Dermis blood vessel endothelial cell (primary cell): Measurements from ENCODE around the gene CSDE1. TPM values are rescaled to one million over a fixed set of nuclear protein-coding genes. Genes with fewer than 3 reads are reported as not detected.
A peak's percentile ranks its signal among the peaks of the same experiment; 100 is the strongest.

Experiments used
- DNase-seq: peaks from one replicate; pipeline ENCODE4 v3.0.0; 2010
- total RNA-seq: library from RNA; depleted of rRNA; stranded (reverse); fragments of >200 nt; gene quantifications from 2 replicates; pipeline ENCODE4 v1.2.3, GENCODE V29; 2014

The CSDE1 gene
- total RNA-seq, 1 donor from 2014 or later = 875 TPM

DNA sequence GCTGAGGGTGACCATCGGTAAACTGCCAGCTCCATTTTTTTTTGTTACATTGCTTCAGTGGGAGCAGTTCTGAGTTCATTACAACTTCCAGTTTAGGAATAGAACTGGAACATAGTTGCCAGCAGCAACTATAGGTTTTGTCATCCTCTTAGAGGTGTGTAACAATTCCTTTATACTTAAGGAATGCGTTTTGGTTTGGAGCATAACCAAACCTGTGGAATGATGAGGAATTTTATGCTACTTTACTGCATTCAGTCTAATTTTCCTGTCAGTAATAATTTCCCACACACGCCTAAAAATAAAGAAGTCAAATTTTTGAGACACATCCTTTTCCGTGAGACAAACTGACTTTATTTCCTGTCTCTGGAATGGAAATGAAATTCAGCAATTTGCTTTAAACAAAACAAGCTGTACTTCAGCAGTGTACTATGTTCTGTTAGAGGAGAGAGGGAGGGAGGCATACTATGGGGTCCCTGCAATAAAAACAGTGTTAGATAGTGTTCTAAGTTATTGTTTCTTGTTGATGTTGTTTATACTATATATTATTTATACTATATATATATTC, 57.7 kb downstream of the CSDE1 start:
- DNase-seq = peak; percentile 5

DNA sequence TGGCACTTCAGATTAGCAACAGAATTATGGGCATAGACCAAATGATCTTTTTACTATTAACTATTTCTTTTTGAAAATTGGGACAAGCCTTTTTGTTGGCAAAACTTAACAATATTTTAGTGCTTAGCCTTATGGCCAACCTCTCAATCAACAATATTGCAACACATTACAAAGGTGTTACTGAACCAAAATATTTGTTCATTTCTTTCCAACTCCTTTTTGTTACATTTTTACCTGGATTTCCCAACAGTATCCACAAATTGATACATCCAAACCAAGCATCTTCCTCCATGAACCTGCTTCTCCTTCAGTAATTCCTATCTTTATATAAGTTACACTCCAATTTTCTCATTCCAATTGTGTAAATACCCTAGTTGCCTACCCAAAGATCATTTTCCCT, 61.0 kb downstream of the CSDE1 start:
- DNase-seq = no peak

DNA sequence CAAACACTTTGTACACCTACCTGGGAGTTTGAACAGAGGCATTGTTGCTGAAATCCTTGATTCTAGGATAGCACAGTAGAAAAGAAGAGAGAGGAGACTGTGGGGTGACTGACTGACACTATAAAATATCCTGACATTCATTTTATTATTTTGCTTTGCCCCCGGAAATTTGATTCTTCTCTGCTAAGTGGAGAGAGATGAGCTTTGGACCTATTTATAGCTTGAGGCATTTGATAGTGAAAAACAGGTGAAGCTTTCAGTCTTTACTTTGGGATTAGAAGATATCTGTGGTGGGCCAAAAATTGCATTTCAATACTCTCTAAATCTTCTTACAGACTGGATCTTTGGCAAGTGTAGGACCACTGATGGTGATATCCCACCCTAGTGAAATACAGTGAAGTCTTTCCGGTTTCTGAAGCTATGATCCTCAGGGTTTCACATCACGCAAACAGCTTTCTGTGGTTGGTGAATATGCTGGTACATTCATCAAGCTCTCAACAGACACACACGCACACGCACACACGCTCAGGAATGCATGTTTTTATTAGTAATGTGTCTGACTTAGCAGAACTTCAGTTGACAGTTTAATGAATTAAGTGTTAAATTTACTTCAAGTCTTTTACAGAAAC, 62.2 kb downstream of the CSDE1 start, which contains the start of gene AMPD1:
TSS of gene AMPD1 (minus strand) at position 117 of the 629 bp plus-strand sequence. CDS start at position 42, 75 bp downstream.
- no peak for DNase-seq

DNA sequence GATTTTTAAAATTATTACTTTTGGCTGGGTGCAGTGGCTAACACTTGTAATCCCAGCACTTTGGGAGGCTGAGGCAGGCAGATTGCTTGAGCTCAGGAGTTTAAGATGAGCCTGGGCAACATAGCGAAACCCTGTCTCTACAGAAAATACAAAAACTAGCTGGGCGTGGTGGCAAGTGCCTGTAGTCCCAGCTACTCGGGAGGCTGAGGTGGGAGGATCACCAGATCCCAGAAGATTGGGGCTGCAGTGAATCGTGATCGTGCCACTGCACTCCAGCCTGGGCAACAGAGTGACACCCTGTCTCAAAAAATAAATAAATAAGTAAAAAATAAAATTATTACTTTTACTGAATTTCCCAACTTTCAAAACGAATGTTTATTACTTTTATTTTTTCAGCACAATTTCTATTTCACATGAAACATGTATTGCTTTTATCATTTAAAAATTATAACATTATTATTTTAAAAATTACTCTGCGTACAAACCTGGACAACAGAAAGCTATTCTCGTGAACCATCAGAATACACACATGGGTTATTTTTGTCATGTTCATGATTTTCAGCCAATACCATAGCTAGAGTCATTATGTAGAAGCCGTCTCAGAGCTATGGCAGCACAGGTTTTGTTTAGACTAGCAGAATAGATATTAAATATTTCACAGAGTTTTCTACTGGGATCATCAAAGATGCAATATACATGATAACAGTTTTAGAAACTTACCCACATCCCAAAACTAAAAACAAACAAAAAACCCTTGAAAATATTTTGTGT, 63.1 kb downstream of the CSDE1 start:
- no peak for DNase-seq

DNA sequence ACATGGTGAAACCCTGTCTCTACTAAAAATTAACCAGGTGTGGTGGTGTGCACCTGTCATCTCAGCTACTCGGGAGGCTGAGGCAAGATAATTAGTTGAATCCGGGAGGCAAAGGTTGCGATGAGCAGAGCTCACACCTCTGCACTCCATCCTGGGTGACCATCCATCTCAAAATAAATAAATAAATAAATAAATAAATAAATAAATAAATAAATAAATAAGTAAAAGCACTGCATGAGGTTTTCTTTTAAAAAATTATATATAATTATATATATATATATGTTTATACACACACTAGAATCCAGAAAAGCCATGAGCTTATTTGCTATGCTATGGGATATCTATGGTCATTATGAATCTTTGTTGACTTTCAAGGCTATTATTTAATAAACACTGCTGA, 64.8 kb downstream of the CSDE1 start:
- DNase-seq = no peak

DNA sequence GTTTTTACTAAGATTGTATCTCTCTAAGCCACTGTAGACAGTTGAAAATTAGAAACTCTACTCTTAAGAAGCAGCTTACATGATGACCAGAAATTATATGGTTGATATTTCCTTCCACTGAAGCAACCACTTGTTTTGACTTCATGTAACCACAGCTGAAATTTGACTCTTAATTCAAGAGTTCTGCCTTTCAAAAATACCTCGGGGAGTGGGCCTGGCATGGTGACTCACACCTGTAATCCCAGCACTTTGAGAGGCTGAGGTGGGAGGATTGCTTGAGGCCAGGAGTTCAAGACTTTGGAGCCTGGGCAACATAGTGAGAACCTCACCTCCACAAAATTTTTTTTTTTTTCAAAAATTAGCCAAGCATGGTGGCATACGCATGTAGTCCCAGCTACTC, 66.7 kb downstream of the CSDE1 start:
- no peak for DNase-seq

DNA sequence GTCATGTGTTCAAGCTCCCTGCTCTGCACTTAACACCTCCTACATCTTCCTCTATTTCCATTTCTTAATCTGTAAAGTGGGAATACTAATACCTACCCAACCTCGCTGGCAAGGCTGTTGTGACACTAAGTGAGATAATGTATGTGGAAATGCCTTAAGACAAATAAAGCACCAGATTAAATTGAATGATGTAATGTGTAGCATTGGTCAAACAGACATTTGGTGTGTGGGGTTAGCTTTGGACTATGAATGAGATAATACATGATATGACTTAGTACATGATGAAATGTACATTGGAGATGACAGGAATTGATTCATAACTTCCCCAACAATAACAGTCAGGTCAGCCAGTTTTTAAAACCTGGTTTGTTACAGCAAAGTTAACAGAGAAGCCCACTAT, 67.6 kb downstream of the CSDE1 start:
- no peak for DNase-seq

DNA sequence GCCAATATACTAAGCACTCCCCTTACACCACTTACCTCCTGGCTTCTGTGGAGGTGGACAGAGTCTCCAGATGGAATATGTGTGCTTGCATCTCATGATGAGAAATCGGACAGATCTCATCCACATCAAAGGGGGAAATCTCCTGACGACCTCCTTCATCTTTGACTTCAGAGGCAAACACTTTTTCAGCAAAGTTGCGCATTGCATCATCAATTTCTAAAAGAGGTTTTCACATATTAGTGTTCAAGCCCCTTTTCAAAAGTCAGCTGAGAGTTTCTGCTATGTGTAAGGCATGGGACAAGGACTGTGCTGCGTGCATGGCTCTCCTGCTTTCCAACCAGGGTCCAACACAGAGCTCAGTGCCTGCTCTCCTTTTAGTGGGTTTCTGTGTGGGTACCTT, 69.3 kb downstream of the CSDE1 start:
- no peak for DNase-seq

DNA sequence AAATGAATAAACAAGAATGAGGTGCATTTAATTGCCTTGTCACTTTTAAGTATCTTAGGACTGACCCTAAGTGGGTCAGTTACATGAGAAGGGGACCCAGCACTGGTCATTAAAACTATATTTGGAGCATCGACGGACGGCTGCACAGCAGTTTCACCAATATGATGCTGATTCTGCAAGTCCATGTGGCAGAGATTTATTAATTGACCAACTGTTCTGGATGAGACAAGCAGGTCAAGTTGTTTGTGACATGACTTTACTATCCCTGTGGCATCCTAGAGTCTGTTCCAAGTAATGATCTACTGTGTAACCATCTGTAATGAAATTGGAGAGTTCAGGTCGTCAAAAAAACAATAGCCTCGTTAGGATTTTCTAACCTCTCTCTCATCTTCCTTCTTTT, 71.9 kb downstream of the CSDE1 start:
- no peak for DNase-seq

DNA sequence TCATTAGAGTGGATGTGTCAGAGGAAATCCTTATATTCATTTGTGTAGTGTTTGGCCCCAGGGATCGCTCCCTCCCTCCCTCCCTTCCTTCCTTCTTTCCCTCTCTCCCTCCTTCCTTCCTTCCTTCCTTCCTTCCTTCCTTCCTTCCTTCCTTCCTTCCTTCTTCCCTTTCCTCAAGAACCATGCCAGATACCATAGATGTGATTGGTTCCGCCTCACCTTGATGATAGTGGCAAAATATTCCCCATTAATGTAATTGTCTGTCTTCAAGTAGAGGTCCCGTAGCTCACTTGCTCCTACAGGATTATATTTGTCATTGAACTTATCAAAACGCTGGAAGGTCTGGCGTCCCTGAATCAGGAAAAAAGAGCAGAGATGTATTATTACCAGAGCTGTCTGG, 80.1 kb downstream of the CSDE1 start:
- DNase-seq = no peak

DNA sequence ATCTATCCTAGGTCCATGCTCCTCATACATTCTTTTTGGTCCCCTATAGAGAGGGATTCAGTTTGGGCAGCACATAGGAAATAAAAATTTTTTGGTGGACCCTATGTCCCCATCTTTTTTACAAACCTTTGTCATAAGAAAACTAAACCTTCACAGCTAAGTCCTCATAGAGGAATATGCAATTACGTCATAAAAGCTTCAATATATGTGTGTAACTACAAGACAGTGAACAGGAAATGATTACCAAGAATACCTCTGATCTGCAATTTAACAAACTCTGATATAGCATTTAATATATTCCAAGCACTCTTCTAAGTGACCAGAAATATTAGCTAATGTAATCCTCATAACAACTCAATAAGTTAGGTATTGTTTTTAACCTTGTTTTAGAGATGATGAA, 81.7 kb downstream of the CSDE1 start:
- no peak for DNase-seq

DNA sequence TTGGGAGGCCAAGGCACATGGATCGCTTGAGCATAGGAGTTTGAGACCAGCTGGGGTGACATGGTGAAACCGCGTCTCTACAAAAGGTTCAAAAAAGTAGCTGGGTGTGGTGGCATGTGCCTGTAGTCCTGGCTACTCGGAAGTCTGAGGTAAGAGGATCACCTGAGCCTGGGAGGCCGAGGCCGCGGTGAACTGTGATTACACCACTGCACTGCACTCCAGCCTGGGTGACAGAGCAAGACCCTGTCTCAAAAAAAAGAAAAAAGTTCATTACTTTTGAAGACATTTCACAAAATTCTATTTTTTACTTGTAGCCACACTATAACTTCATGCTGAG, 85.9 kb downstream of the CSDE1 start:
- no peak for DNase-seq

DNA sequence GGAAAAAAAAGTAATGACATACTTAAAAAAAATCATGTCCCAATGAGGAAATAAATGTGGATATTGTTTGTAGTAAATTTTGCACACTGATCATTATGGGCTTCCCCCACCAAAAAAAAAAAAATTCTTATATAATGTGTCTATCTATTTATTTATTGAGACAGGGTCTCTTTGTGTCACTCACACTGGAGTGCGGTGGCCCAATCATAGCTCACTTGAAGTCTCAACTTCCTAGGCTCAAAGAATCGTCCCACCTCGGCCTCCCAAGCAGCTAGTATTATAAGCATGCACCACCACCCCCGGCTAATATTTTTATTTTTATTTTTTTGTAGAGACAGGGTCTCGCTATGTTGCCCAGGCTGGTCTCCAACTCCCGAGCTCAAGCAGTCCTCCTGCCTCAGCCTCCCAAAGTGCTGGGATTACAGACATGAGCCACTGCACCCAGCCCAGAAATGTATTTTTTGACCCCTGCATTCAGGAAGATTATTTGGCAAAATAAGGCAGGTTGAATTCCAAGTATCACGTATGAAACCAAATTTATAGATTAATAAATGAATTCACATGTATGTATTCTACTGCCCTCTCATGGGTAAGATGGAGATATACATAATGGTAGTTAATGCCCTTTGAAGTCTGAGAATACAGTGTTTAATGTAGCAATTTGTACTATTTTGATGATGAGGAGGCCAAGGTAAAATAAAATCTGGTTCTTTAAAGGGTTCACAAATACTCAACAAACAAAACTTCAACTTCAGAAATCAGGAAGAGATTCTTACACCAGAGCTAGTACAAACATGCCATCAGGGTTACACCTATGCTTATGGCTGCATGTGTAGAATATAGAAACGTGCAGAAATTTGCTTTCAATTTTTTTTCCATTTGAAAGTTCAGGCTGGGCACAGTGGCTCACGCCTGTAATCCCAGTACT, 86.5 kb downstream of the CSDE1 start:
- peak; percentile 34 for DNase-seq

DNA sequence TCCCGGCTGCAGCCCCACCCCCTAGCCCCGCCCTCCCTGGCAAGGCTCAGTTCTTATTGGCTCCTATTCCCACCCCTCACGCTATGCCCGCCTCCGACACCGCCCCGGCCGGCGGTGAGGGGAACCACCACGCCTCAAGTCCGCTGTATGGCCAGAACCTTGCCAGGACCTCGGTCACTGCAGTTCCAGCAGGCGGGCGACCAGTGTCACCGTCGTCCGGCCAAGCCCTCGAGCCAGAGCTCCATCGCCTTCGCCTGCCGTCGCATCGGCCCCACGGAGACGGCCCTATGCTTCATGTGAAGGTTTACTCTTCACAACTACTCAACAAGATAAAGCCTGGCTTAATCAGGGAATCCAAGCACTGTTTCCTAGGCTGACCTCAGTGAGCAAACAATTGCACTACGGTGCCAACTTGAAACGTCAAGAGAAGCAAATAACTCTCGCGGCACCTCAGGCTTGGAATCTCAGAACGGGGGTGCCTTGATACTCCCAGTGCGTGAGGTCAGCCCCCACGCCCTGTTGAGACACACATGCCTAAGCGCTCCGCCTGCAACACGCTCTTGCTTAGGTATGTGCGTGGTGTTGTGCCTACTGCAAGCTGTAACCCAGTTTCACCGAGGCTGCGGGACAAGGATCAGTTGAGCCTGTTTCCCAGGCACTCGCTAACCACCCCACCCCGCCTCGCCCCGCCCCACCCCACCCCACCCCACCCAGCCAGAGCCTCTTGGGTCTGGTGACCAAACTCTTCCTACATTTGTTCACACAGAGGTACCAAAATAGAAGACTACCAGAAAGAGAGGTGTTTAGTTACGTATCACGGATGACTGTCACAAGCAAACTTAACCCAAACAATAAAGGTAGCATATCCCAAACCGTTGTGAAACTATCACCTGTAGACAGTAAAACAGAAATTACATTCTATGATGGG, 87.4 kb downstream of the CSDE1 start:
- peak; percentile 90 for DNase-seq

DNA sequence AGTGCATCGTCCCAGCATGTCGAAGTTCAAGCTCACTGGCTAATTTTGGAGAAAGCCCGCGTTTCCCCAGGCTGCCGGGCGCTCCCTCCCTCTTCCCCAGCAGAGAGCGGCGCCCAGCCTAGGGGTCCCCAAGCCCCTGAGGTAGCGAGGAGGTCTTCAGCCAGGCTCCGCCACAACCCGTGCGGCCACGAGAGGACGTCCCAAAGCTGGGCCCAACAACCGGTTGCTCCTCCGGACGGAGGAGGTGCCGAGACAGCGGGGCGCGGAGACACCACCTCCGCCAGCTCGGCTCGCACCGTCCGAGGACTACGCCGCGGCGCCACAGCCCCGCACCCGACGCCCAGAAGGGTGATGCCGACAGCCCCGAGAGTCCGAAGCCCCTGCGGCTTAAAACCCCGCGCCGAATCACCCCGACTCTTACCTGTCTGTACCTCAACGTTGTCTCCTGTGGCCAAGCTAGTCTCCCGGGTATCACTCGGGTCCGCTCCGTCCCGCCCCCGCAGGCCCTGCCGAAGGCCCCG, 88.2 kb downstream of the CSDE1 start, which contains the start of gene DENND2C:
TSS of gene DENND2C (minus strand) at position 488 of the 521 bp plus-strand sequence. CDS start 44,065 bp downstream, outside the sequence.
- no peak for DNase-seq

DNA sequence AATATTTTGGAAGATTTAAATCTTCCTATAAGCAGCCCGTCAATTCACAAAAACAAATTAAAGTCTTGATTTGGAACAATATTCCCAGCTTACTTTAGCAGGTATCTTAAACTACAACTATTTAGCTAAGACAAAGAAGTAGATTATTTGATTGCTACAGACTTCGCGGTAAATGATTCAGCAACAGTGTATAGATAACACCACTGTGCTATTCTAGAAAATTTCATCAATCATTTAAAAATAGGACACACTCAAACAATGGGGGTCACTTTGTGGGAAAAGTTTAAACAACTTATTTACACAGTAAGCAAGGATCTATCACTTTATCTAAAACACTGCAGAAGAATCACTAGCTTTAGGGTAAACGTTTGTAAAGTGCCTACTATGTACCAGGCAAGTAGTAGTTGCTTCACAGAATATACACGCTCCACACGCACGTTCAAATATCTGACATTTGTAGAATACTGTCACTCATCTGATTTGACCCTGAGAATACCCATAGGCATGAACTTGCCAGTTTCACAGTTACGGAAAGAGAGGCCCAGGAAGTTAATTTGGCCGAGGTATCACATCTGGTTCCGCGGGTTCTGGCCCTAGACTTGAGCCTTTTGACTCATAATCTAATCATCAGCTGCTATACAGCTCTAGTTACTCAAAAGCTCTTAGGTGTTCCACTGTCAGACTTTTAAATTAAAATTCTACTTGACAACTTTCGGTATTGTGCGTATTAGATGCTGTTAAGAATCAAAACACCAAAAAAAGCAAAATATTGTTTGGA, 88.8 kb downstream of the CSDE1 start:
- DNase-seq = no peak

DNA sequence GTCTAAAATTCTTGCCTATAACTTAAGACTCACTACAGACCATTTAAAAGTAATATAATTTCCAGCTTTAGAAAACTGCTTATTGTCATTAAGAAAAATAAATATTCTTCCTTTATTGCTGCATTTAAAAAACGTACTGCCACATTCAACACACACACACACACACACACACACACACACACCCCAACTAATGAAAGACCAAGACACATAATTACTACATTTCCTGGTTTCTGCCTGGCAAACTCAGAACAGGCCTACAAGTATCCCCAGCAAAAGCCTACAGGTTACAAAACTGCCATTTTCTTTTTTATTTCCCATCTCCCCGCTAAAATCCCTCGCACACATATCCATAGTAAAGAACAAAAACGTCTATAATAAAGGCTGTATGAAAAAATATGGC, 89.4 kb downstream of the CSDE1 start:
- no peak for DNase-seq

DNA sequence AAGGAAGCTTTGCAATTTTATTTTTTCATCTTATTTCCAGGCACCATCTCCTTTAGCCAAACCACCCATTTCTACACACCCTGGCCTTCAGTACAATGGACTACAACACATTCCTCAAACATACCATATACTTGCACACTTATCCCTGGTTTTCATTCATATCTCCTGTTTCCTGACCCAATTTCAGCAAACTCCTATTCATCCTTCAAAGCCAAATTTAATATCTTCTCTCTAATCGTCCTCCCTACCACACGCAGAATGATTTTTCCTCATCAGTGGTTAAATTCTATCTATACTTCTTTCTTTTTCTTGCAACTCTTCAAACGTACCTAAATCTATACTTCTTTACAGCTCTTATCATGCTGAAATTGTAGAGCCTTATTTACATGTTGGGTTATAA, 90.8 kb downstream of the CSDE1 start:
- DNase-seq = no peak
